Stimulated activated CD8-positive, alpha-beta memory T cell treated with anti-CD3 and anti-CD28 coated beads, Interleukin-4, amount 100 ng/mL, for 1 hour (primary cell): ENCODE data around the gene CCDC187.
A peak's percentile ranks its signal among the peaks of the same experiment; 100 is the strongest.
"Not testable (repeated sequence)": the region's sequence is repeated elsewhere in the genome, so short reads cannot be mapped to it uniquely, and the experiment has no call there.

Experiments
- DNase-seq, 2 donors: peaks; one replicate each; pipeline ENCODE4 v3.0.0-alpha.2; 2020; ENCODE audit warnings: low read depth in 2 of 2, low spot score in 1 of 2

The CCDC187 gene

DNA sequence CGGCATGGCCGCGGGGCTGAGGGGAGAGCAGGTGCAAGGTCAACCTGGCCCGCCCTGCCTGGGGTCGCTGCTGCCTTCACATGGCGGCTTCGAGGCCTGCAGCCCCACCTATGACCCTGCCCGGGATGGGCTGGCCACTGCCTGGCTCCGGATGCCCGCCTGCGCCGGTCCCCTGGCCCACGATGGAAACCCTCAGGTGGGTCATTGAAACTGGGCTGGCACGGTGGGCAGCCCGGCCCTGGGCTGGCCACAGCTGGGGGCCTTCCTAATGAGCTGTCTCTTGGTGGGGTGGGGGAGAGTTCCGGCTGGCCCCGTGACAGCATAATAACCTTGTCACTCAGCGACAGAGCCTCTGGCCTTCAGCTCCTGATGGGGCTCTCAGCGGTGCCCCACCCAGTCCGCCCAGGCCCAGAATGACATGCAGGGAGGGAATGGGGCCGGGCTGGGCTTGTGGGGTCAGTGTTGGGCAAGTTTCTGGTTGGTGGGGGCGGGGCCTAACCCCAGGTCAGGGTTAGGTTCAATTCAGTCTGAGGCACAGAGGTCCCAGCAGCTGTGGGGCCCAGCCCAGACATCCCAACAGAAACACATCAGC lies at the start of gene CCDC187:
CCDC187 (minus strand) TSS at position 270 of the 592 bp plus-strand sequence; CDS start at position 6, 264 bp downstream.
- DNase-seq: no peak

DNA sequence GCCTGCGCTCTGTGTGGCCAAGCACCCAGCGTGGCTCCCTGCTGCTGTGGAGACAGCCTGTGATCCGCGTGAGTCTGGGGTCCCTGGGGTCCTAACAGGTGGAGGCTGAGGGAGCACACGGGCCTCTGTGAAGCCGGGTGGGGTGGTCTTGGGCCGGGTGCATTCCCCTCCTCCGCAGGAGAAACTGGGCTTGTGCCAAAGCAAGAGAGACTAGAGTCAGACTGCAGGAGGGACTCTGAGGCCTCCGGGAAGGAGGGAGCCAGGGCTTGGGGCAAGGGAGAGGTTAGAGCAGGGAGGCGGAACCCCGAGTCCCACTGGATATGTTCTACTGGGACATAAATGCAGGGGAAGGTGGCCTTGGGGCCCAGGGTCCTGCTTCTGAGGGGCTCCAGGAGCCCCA lies 49.2 kb upstream of the CCDC187 start:
- DNase-seq: no peak

DNA sequence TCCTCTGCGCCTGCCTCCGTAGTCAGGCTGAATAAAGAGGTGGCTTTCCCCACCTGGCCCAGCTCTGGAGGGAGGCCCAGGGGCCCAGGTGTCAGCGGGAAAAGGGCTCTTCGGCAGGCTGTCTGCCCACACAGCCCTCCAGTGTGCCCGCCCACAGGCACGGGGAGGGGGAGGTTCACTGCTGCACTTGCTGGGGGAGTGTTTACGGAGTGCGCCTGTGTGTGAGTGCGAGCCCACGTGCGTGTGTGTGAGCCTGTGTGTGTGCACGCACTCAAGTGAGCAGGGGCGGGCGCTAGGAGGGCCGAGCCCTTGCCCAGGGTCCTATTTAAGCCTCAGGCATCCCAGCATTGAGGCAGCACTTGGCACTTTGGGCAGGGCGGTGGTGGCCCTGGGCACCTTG lies 48.8 kb upstream of the CCDC187 start:
- no peak for DNase-seq

DNA sequence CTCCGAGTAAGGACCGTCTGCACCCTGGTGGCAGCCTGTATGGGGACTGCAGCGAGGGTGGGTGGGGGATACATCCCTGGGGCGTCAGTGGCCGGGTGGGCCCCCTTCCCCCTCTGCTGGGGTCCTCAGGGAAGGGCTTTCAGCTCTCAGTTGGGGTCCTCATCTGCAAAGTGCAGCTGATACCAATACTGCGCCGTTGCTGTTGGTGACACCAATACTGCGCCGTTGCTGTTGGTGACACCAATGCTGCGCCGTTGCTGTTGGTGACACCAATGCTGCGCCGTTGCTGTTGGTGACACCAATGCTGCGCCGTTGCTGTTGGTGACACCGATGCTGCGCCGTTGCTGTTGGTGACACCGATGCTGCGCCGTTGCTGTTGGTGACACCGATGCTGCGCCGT lies 48.0 kb upstream of the CCDC187 start:
- DNase-seq: not testable (repeated sequence)

DNA sequence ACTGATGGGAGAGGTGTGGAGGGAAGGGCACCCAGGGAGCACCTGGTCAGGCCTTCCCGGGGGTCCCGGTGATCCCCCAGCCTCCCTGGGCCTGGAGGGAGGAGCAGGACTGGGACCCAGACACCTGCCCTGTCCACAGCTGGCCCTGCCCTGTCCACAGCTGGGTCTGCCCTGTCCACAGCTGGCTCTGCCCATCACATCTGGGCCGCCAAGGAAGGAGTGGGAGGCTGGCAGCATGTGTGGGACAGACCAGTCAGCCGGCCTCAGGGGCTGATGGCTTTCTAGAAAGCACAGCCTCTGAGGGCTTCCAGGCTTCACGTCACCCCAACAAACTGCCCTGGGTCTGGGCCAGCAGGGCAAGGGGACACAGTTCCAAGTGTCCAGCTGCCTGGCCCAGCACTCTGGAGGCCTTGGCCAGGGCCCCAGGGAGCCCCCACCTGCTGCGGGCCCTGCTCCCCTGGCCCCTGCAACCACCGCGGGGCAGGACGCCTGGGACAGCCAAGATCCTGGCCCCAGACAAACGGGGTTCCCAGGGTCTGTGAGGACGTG lies 47.4 kb upstream of the CCDC187 start:
- DNase-seq: no peak

DNA sequence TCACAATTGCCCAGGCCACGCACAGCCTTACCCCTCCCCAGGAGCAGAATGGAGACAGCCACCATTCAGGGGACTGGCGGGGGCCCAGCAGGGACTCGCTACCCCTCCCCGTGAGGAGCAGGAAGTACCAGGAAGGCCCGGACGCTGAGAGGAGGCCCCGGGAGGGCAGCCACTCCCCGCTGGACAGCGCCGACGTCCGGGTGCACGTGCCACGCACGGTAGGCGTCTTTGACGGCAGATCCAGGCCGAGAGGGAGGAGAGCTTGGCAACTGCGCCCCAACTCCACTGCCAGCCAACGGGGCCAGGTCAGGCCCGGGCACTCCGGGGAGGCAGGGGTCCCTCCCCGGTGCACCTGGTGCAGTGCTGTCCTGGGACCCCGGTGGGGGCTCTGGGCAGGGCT lies 45.7 kb upstream of the CCDC187 start:
- no peak for DNase-seq

DNA sequence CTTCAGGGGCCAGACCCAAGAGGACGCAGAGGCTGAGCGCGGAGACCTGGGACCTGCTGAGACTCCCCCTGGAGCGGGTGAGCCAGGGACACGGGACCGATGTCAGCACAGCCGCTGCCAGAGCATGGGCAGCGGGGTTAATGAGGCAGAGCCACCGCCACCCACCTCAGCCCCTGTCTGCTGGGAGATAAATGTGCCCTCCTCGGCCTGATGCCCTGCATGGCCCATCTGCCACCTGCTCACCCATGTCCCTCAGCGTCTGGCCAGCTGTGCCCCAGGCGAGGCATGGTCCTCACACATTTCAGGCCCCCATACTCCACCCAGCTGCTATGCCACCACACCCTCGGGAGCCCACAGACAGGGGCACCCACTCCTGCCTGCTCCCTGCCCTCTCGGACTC lies 44.8 kb upstream of the CCDC187 start:
- DNase-seq: no peak

DNA sequence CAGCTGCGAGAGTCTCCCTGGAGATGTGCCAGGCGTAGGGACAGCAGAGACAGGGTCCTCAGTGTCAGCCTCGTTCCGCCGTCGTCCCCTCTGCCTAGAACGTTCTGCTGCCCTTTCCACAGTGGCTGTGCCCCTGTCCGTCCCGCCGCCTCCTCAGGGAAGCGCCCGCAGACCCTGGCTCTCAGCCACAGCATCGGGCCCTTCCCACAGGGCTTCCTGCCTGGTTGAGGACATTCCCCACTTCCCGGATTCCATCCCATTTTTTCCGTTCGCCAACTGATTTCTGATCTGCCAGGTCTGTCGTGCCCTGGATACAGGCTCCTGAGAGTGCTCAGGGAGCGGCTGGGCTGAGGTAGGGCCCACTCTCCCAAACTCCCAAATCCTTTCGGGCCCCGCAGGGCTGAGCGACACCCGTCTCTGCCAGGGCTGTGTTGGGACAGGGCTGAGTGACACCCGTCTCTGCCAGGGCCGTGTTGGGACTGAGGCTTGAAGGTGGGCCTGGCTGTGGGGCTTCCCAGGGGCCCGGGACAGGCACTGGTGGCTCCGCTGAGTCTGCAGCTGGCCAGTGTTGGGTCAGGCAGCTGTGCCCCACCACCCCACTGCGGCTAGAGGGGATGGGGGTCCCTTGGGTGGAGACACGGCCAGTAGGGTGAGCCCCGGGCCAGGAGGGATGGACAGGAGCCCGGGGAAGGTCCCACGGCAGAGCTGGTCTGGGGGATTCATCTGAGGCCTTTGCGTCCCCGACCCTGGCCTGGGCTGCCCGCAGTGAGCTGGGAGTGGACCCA lies 43.8 kb upstream of the CCDC187 start:
- no peak for DNase-seq

DNA sequence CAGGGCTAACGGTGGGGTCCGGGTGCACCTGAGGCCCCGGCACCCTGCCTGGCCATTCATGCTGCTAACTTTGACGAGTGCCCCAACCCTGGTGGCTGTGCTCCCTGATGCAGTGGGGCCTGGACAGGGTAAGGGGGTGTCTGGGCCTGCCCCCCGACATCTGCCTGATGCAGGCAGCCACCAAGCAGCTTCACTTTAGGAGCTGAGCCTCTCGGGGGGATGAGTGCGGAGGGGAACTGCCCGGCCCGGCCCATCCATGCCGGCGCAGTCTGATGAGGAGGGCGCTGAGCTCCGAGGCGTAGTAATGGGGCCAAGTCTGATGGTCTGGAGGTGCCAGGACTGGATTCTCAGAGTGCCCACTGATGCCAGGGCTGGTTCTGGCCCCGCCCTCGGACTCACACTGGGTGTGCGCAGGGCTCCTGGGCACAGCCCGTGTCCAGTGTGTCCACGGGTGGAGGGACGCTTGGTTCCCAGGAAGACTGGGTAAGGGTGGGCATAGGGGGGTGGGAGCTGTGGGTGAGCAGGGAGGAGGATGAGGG lies 43.1 kb upstream of the CCDC187 start:
- DNase-seq: no peak

DNA sequence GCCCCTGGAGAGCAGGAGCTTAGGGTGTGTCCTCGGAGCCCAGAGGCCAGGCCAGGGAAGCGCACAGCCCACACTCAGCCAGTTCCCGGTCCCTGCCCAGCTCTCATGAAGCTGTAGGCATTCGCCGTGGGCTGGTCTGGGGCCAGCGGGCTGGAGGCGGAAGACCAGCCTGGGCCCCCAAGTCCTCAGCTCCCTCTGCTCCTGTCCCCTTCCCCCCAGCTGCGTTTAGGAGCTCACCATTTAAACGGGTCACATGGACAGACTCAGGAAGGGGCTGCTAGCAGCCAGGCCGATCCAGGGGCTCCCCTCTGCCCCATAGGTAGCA lies 42.2 kb upstream of the CCDC187 start:
- no peak for DNase-seq

DNA sequence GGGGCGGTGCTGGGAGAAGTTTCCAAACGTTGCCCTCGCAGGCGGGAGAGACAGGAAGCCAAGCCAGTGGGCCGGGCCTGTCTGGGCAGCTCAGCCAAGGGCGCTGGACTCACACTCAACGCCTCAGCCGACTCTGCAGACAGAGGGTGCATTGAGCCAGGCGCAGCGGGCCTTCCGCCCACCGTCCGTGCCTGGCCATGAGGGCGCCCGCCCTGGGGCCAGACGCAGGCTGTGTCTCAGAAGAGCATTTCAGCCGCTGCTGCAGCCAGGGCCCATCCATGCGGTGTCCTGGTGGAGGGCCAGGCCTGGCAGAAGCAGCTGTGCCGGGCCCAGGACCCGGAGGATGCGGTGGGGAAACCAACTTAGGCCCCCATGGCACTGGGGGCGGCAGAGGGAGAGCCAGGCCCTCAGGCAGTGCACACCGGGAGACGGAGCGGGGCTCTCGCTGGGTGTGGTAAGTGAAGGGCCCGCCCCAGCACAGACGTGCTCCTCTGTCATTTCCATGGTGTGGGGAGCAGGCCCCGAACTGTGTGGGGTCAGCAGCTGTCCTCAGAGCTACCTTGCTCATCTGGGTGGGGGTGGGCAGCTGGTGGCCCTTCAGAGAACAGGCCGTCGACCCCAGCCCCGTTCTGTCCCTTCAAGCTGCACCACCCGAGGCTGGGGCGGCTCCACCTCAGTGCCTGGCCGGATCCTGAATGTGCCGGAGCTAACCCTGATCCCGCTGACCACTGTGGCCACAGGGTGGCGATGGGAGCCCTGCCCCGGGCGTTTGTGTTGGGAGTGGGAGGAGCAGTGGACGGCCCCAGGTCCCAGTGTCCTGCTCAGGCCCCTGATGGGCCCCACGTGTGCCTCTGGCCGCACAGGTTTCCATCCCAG lies 41.6 kb upstream of the CCDC187 start:
- DNase-seq: no peak

DNA sequence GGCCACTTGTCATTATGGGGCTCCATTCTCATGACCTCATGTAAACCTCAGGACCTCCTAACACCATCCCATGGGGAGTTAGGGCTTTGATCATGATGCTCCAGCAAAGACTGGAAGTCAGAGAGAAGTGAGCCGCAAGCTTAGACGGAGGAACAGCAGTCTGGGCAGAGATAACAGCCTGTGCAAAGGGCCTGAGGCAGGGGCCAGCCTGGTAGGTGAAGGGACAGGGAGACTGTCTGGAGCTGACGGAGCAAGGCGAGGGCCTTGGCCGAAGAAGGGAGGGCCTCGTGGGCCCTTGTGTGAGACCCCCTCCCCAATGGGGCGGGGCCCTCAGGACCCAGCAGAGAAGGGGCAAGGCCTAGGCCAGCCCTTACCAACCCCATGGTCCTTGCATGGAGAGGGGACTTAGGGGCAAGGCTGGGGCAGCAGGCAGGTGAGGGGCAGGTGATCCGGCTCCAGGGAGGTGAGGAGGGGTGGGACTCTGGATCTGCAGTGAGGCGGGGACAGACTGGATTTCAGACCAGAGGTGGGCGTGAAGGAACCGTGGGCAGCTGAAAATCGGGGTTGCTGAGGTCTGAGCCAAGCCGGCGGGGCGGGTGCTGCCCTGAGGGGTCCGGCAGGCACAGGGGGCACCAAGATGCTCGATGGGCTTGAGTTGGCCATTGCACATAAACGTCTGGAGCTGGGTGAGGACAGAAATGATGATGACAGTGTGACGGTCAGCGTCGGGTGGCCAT lies 40.8 kb upstream of the CCDC187 start:
- no peak for DNase-seq

DNA sequence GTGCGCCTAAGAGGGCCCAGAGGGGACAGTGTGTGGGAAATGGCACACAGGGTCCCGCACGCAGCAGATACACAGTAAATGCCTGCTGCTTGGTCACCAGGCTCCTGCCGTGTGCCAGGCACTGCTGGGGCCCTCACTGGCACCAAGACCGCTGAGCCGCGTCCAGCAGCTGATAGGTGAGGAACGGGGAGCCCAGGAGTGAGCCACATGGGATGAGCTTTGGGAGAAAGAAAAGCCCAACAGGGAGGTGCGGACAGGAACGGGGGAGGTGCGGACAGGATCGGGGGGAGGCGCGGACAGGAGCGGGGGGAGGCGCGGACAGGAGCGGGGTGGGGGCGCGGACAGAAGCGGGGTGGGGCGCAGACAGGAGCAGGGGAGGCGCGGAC lies 40.0 kb upstream of the CCDC187 start:
- DNase-seq: no peak

DNA sequence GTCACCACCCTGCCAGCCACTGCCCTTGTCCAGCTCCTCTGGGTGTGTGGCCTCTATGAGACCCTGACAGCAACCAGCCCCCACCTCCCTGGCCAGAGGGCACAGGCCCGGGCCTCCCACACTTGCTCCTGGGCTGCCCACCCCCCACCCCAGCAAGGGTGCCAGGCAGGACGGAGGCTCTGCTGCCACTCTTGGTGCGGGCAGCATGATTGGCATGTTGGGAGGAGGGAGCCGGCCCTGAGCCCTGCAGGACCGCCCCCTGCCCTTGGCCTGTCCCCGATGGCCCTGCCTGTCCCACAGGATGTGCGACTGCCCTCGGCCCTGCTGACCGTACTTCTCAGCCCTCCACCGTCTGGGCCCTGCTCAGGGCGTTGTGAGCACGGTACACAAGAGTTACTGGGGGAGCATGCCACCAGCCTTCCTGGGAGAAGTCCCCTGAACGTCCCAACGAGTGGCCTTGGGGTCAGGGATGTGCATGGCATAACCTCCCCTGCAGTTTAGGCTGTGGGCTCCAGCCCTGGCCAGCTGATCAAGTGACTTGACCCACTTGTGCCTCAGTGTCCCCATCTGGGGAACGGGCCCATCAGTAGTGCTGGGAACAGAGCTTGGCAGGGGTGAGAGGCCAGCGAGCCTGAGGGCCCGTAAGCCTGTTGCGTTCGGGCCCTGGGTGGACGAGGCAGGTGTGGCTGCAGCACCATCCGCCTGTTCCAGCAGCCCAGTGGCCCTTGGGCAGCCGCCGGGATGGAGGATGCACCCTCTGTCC lies 39.4 kb upstream of the CCDC187 start:
- no peak for DNase-seq

DNA sequence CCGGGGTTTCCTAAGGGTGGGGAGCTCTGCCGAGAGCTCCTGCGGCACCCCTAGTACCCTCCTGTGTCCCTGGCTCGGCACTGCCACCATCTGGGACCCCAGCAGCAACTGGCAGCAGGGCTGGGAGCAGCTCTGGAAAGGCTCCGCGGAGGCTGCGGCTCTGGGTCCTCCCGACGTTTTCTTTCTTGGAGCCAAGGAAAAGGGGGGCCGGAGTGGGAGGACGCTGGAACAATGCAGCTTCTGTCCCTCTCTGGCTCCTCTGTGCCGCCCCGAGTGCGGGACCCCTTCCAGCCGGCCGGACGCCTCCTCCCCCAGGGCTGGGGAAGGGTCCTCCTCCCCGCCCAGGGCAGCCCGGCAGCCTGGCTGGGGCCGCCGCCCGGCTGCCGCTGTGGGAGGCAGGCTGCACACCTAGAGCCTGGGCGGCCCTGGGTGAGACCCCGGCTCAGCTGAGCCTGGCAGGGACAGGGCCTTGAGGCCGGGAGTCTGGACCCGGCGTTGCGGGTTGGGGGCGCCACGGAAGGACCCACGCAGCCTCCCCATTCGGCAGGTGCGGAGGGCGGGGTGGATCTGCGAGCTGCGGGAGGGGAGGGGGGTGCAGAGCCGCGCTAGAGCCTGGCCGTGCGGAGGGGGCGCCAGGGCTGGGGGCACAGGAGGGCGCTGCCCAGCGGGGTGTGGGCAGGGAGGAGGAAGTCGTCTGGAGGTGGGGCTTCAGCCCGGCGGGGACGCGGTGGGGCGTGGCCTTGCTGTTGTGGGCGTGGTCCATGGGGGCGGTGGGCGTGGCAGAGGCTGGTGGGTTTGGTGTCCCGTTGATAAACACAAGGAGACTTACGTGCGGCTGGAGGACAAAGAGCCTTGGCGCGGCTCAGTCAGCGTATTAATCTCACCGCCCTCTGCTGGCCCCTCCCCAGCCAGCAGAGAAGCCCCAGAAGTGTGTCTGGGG lies 38.6 kb upstream of the CCDC187 start:
- DNase-seq: peak in 1 of 2 donors; percentile 42

DNA sequence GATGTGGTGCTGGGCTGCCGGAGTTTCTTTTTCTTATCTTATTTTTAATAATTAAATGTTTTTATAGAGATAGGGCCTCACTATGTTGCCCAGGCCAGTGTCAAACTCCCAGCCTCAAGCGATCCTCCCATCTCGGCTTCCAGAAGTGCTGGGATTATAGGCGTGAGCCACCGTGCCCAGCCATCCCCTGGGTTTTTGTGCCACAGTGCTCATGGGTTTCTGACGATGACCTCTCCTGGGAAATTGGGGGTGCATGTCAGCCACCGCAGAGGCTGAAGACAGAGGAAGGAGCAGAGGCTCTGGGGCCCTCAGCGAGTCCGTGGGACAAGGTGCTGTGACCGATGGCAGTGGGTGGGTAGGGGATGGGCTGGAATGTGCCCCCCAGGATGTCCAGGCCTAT lies 37.9 kb upstream of the CCDC187 start:
- DNase-seq: no peak

DNA sequence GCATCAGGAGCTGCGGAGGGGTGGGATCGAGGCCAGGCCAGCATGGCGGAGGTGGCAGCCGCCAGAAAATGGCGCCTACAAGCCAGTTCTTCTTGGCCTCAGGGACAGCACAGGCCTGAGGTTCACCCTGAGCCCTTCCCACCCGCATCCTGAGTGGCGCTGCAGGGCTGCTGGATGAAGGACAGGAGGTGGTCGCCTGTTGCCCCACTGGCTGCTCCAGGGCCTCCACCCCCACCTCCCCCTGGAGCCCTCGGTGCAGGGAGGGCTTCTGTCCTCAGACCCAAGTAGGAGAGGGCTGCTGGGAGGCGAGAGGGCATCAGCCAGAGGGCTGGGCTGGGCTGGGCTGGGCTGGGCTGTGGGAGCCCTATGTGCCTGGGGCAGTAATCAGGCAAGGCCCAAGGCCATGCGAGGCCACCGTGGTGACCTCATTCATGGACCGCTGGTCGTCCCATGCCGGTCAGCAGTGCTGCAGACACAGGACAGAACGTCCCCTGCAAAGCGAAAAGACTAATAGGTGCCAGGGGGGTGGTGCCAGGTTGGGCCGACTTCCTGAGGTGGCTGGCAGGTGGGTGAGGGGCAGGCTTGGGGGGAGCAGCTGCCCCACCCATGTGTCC lies 37.3 kb upstream of the CCDC187 start:
- no peak for DNase-seq

DNA sequence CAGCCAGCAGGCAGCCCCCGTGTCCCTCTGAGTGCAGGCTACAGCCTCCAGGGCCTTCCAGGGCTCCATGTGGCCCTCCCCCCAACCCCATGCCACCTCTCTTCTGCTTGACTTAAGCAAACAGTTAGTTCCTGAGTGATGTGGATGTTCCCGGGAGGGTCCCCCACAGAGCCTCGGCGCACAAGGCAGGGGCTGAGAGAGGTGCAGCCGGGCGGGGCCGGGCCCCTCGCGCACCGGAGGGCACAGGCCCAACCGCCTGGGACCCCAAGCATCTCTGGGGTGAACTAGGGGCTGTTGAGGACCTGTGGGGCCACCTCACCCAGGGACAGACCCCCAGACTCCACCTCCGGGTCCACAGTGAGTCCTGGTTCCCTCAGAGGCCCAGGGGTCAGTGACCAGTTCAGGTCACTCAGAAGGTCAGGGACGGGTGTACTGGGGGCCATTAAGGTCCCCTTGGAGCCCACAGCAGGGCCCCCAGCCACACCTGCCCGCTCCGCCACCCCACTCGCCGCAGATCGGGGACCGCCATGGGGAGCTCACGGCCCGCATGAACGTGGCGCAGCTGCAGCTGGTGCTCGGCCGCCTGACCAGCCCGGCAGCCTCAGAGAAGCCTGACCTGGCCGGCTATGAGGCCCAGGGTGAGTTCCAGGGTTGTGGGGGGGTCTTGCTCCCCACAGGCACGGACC lies 36.6 kb upstream of the CCDC187 start:
- no peak for DNase-seq
